ENCODE data around the gene STAM2. TPM values are rescaled to one million over a fixed set of nuclear protein-coding genes. Genes with fewer than 3 reads are reported as not detected.
"Not testable (repeated sequence)": the region's sequence is repeated elsewhere in the genome, so short reads cannot be mapped to it uniquely, and the experiment has no call there.

Gene STAM2
- total and polyA plus RNA-seq, 2 of the 13 experiments (the other 11 are each of a cell fraction or from before 2014, with no cell fraction given) = 14.7 to 24.1 TPM

DNA sequence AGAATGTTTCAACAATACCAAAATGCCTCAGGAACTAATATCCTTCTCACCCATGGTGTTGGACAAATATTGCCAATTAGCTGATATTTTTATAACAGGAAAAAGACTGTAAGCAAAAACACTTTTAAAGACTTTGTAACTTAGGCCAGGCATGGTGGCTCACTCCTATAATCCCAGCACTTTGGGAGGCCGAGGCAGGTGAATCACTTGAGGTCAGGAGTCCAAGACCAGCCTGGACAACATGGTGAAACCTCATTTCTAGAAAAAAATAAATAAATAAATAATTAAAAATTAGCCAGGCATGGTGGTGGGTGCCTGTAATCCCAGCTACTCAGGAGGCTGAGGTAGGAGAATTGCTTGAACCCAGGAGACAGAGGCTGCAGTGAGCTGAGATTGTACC is 8.1 kb downstream of the STAM2 start:
- FAIRE-seq; in situ Hi-C loops (cut with HindIII; ENCODE audit: extremely low pct_ligation_motif_present, low pct_unique_long_range_greater_than_20kb); H3K27ac ChIP-seq (ENCODE audit: extremely low read length, insufficient read depth, low read length); intact Hi-C loops (cut with micrococcal nuclease; ENCODE audit: unreplicated experiment); H3K36me3 ChIP-seq (replicated peaks in 1 of 2; ENCODE audit: control insufficient read depth in 1 of 2, insufficient read depth in 2 of 2, low read length in 2 of 2); H3K9ac ChIP-seq (ENCODE audit: insufficient read depth, low read depth, low read length); CTCF ChIA-PET (ENCODE audit: low intra/inter-chr PET ratio, low total read pairs); H3K9me3 ChIP-seq (ENCODE audit: low read length); DNase-seq (ENCODE audit: low spot score); H3K27me3 ChIP-seq (ENCODE audit: control insufficient read depth in 1 of 2, insufficient read depth in 2 of 2, low read length in 2 of 2); H2AFZ ChIP-seq (ENCODE audit: low read length); POLR2A ChIA-PET; BruUV-seq (replicated peaks); H4K20me1 ChIP-seq (ENCODE audit: insufficient read depth, low read length); H3K4me3 ChIP-seq (replicated peaks in 1 of 3; ENCODE audit: insufficient read depth in 1 of 3, low read depth in 2 of 3, low read length in 3 of 3): not testable (repeated sequence)
- Histone ChIP-seq H3K4me1 (ENCODE audit: insufficient read depth, low read length) (peaks cover 30% of the 10 kb centered on the region), H3K4me2 (ENCODE audit: low read depth, low read length) (0 out of 2 replicates have a peak overlapping the region, but pooled peaks have one; percentile 1), H3K79me2 (ENCODE audit: insufficient read depth, low read length) (peaks cover 48% of the 10 kb centered on the region)
- peak; percentile 55; the same call in 1 of the 2 replicates for TF ChIP-seq FOSL2 (CRISPR knock-in tag; IDR thresholded peaks at IDR 0.05)
- peak; percentile 38; the same call in 1 of the 3 replicates for ATAC-seq
- 63% methylated on average over 1 of the region's 1 CpG for WGBS (ENCODE audit: low lambda C conversion rate)

GRCh38 chr2:152167065-152167464 is 8.5 kb downstream of the STAM2 start:
- Histone ChIP-seq H3K27ac (ENCODE audit: extremely low read length, insufficient read depth, low read length) (no peak overlapping the region), H3K9me3 (ENCODE audit: low read length) (no peaks in the 10 kb centered on the region), H4K20me1 (ENCODE audit: insufficient read depth, low read length) (no peaks in the 10 kb centered on the region; the same call in 1 of the 2 replicates), H3K27me3 (ENCODE audit: control insufficient read depth in 1 of 2, insufficient read depth in 2 of 2, low read length in 2 of 2) (no peaks in the 10 kb centered on the region), H3K4me2 (ENCODE audit: low read depth, low read length) (0 out of 2 replicates have a peak overlapping the region, but pooled peaks have one; percentile 1), H3K36me3 (replicated peaks in 1 of 2; ENCODE audit: control insufficient read depth in 1 of 2, insufficient read depth in 2 of 2, low read length in 2 of 2) (no peaks in the 10 kb centered on the region), H3K4me1 (ENCODE audit: insufficient read depth, low read length) (peaks cover 26% of the 10 kb centered on the region), H2AFZ (ENCODE audit: low read length) (no peak overlapping the region), H3K9ac (ENCODE audit: insufficient read depth, low read depth, low read length) (no peak overlapping the region), H3K79me2 (ENCODE audit: insufficient read depth, low read length) (peaks cover 48% of the 10 kb centered on the region), H3K4me3 (replicated peaks in 1 of 3; ENCODE audit: insufficient read depth in 1 of 3, low read depth in 2 of 3, low read length in 3 of 3) (no peak overlapping the region)
- POLR2A ChIA-PET = no interaction called here
- WGBS (ENCODE audit: low lambda C conversion rate) = 90% methylated on average over 2 of the region's 2 CpGs
- BruUV-seq (replicated peaks) = no TSS peak
- in situ Hi-C loops (cut with HindIII; ENCODE audit: extremely low pct_ligation_motif_present, low pct_unique_long_range_greater_than_20kb) (no loop called here), intact Hi-C loops (cut with micrococcal nuclease; ENCODE audit: unreplicated experiment) (no loop called here)
- ATAC-seq = no peak; the same call in 2 of the 3 replicates
- TF ChIP-seq TERF1 (CRISPR knock-in tag; IDR thresholded peaks at IDR 0.05) = no peak
- TF ChIP-seq HMGA1 (CRISPR knock-in tag; conservative IDR thresholded peaks at IDR 0.05) = no peak
- TF ChIP-seq ZFP36L1 (CRISPR knock-in tag; IDR thresholded peaks at IDR 0.05) = no peak
- no peak for TF ChIP-seq ZNF343 (CRISPR knock-in tag; IDR thresholded peaks at IDR 0.05)
- no peak for TF ChIP-seq ZFP41 (CRISPR knock-in tag; IDR thresholded peaks at IDR 0.05; ENCODE audit: borderline replicate concordance)
- no peak for TF ChIP-seq HNF4A (CRISPR knock-in tag; IDR thresholded peaks at IDR 0.05)
- TF ChIP-seq ADNP (CRISPR knock-in tag; IDR thresholded peaks at IDR 0.05) = no peak
- FAIRE-seq = no peak
- CTCF ChIA-PET (ENCODE audit: low intra/inter-chr PET ratio, low total read pairs) = no interaction called here
- DNase-seq (ENCODE audit: low spot score) = no peak
